ENCODE measurements around the gene IL6R. TPM values are rescaled to one million over a fixed set of nuclear protein-coding genes. Genes with fewer than 3 reads are reported as not detected.

Gene IL6R
- total RNA-seq, 4 donors from 2014 or later, result 24.4 to 39.4 (median 27.8) TPM

DNA sequence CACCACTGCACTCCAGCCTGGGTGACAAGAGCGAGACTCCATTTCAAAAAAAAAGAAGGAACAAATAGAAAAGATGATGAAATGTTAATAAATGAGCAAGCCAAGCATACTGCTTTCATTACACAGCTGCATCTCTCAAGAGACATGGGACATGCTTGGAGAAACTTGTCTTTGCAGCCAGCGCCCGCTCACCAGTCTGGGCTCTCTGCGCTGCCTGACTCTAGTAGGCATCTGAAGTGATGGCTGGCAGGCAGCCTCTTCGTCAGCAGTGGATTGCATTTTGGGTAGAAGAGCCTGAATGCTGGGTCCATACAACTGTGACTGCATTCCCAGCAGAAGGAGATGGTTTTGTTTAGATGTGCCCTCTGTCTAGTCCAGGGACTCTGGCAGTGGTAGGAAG lies 48.0 kb downstream of the IL6R start:
- TF ChIP-seq, protein P1, sequence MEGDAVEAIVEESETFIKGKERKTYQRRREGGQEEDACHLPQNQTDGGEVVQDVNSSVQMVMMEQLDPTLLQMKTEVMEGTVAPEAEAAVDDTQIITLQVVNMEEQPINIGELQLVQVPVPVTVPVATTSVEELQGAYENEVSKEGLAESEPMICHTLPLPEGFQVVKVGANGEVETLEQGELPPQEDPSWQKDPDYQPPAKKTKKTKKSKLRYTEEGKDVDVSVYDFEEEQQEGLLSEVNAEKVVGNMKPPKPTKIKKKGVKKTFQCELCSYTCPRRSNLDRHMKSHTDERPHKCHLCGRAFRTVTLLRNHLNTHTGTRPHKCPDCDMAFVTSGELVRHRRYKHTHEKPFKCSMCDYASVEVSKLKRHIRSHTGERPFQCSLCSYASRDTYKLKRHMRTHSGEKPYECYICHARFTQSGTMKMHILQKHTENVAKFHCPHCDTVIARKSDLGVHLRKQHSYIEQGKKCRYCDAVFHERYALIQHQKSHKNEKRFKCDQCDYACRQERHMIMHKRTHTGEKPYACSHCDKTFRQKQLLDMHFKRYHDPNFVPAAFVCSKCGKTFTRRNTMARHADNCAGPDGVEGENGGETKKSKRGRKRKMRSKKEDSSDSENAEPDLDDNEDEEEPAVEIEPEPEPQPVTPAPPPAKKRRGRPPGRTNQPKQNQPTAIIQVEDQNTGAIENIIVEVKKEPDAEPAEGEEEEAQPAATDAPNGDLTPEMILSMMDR (IDR thresholded peaks at IDR 0.05; ENCODE audit: low read depth), result no peak

DNA sequence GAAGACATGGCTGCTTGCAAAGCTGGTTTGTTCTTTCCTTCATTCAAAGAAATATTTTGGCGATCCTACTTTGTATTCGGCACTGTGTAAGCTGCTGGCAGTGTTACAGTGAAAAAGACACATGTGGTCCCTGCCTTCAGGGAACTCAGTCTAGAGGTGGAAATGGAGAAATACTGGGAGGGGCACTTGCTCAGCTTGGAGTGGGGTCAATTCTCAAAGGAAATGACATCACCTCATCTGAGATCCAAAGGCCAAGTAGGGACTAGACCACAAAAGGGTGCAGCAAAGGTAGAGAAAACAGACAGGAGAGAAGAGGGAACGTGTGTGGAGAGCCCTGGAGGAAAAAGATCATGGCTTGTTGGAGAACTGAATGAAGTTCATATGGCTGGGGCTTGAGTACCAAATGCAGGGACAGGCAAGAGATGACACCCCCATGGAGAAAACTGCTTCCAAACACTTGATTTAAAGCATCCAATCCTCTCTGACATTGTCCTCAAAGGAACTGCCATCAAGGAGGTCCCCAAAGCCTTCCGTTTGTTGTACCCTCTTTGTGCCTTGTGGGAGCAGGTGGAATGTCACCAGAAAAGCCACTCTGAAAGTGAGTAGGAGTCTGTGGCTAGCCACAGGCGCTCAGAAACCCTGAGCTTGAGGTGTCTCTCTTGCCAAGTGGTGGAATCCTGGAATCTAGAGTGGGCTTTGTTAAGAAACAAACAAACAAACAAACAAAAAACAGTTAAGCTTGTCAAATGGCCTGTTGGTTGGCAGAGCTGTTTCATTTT lies 48.6 kb downstream of the IL6R start:
- TF ChIP-seq, protein P1 (IDR thresholded peaks at IDR 0.05; ENCODE audit: low read depth), result no peak

DNA sequence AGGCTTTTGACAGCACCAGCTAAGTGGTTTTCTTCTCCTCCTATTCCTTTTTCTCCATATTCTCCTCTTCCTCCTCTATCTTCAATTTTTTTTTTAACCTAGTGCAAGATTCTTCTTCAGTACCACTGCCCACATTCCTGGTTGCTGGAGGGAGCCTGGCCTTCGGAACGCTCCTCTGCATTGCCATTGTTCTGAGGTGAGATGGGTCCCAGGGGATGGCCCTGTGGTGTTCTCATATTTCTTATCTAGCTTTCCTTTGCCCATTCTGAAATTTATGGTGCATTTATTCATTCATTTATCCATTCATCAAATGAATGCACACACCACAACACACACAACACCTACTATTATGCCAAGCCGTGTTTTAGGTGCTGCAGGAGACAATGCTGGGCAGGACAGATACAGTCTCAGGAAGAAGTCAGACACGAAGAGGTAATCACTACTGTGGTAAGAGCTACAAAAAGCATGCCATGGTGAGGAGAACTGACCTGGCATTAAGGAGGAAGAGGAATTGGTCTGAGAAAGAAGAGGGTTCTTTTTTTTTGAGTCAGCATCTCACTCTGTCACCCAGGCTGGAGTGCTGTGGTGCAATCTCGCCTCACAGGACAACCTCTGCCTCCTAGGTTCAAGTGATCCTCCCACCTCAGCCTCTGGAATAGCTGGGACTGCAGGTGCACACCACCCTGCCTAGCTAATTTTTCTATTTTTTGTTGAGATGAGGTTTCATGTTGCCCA lies 49.4 kb downstream of the IL6R start:
- TF ChIP-seq, protein P1 (IDR thresholded peaks at IDR 0.05; ENCODE audit: low read depth), result no peak

DNA sequence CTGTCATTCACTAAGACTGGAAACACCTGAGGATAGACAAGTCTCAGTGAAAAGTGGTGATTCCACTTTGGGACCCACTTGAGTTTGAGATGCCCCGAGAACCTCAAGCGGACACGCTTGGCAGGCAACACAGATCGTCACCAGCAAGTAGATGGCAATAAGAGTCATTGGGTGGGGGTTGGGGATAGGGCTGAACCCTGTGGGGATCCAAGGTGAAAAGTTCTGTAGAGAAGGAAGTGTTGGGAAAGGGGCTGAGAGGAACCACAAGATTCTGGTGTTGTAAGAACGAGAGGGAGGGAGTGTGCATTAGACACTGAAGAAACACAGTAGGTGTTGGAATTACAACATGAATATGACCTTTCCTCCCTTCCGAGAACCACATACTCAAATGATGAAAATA lies 51.5 kb downstream of the IL6R start:
- TF ChIP-seq, protein P1 (IDR thresholded peaks at IDR 0.05; ENCODE audit: low read depth), result no peak

DNA sequence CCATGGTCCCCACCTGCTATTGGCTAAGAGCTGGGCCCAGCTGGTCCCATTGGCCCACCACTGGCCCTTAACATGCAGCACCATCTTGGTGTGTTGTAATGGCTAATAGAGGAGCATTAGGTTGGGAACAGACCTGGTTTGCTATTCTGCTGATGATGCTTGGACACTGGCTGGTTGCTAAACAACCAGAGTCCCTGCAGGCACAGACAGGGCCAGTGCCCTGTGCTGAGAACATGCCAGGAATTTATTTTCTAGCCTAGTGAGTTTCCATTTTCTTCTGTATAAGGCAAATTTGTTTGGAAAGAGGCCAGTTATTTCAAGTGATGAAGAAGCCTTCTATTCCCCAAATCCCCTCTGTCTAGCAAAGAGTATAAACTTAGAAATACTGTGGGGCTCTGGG lies 53.9 kb downstream of the IL6R start:
- TF ChIP-seq, protein P1 (IDR thresholded peaks at IDR 0.05; ENCODE audit: low read depth), result no peak

DNA sequence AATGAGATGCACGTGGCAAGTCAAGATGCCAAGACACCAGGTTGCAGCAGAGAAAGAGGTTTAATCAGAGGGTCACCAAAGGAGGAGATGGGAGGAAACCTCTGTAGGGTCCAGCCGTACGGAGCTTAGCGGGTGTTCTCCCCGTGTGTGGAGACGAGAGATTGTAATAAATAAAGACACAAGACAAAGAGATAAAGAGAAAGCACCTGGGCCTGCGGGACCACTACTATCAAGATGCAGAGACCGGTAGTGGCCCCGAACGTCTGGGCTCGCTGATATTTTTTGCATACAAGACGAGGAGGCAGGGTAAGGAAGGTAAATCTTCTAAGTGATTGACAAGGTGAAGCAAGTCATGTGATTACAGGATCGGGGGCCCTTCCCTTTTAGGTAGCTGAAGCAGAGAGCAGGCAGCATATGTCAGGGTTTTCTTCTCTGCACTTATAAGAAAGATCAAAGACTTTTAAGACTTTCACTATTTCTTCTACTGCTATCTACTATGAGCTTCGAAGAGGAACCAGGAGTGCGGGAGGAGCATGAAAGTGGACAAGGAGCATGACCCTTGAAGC lies 55.6 kb downstream of the IL6R start:
- TF ChIP-seq, protein P1 (IDR thresholded peaks at IDR 0.05; ENCODE audit: low read depth), result no peak

DNA sequence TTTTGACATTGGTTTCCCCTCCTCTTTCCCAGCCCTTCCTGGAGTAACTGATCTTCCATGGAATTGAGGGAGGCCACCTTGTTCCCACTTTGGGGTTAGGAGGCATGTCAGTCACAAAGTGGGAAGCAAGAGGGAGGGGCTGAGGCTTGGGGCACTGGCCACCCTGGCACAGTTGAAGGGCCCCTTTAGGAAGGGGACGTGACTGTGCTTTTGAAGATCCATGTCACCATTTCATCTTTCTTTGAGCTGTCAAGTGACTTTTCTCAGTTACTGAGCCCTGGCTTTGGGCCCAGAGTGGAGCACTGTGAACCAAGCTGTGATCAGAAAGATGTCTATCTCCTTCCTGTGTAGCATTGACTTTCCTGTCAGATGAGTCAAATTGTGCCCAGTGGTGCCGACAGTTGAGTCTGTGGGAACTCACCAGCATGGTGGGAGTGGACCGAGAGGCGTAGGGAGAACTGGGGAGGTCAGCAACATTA lies 58.4 kb downstream of the IL6R start:
- TF ChIP-seq, protein P1 (IDR thresholded peaks at IDR 0.05; ENCODE audit: low read depth), result no peak
